Thyroid gland (tissue), 4 donors: ENCODE results near the gene EXOC4.

Experiments
- CTCF ChIP-seq, 6 experiments: fragments of 200-600 bp in 3 of 6; fragments of 450-650 bp in 3 of 6; sonication (generic) in 3 of 6; IDR thresholded peaks; one replicate each; pipeline ENCODE4 v1.5.1; 2016 to 2019; ENCODE audit warnings: antibody characterized with exemption in 6 of 6, mild to moderate bottlenecking in 2 of 6, inconsistent platforms in 1 of 6, moderate library complexity in 1 of 6
- POLR2A ChIP-seq, 2 donors: fragments of 450-650 bp; IDR thresholded peaks; one replicate each; pipeline ENCODE4 v1.6.1; 2017; ENCODE audit warnings: antibody characterized with exemption in 2 of 2, mild to moderate bottlenecking in 2 of 2, moderate library complexity in 1 of 2

- TF ChIP-seq CTCF (IDR thresholded peaks at IDR 0.05) (no peak), POLR2A (IDR thresholded peaks at IDR 0.05) (no peak)
Measured at GRCh38 chr7:133354546-133355324, 101.9 kb downstream of the EXOC4 start.
